22Rv1 (cell line): ENCODE results near the gene IL1RAPL2.

Experiments
- H3K27ac ChIP-seq: fragments of 450-650 bp; 2 replicates; pipeline ENCODE4 v1.5.1; 2017
- CTCF ChIP-seq: fragments of 450-650 bp; IDR thresholded peaks from 2 replicates; pipeline ENCODE4 v1.5.1; 2017; ENCODE audit warnings: mild to moderate bottlenecking
- ZFX ChIP-seq: fragments of 450-650 bp; IDR thresholded peaks from 2 replicates; pipeline ENCODE4 v1.6.1; 2017; ENCODE audit warnings: antibody characterized with exemption, borderline replicate concordance

IL1RAPL2 gene

GRCh38 chrX:104789784-104790183, 223.8 kb downstream of the IL1RAPL2 start:
- TF ChIP-seq ZFX (no peak), CTCF (no peak)
- no peak overlapping the region for H3K27ac ChIP-seq

- H3K27ac ChIP-seq, result no peak overlapping the region
- no peak for TF ChIP-seq CTCF
- no peak for TF ChIP-seq ZFX
Observed at GRCh38 chrX:104795804-104796203, 229.8 kb downstream of the IL1RAPL2 start.

- TF ChIP-seq CTCF (no peak), ZFX (no peak)
Observed at GRCh38 chrX:104803219-104803618, 237.2 kb downstream of the IL1RAPL2 start.

GRCh38 chrX:104806346-104806745, 240.3 kb downstream of the IL1RAPL2 start:
- TF ChIP-seq ZFX (no peak), CTCF (no peak)

More at GRCh38 chrX:104803219-104803618, 237.2 kb downstream of the IL1RAPL2 start:
- no peak overlapping the region for H3K27ac ChIP-seq

GRCh38 chrX:104833401-104833800, 267.4 kb downstream of the IL1RAPL2 start:
- H3K27ac ChIP-seq, result no peak overlapping the region
- TF ChIP-seq ZFX (no peak), CTCF (no peak)

More at GRCh38 chrX:104806346-104806745, 240.3 kb downstream of the IL1RAPL2 start:
- H3K27ac ChIP-seq, result no peak overlapping the region

- no peak for TF ChIP-seq CTCF
- TF ChIP-seq ZFX, result no peak
- no peak overlapping the region for H3K27ac ChIP-seq
Observed at GRCh38 chrX:104842646-104843045, 276.6 kb downstream of the IL1RAPL2 start.

- no peak overlapping the region for H3K27ac ChIP-seq
- TF ChIP-seq CTCF (no peak), ZFX (no peak)
Observed at GRCh38 chrX:104852241-104852640, 286.2 kb downstream of the IL1RAPL2 start.
